SK-N-SH (cell line): ENCODE data around the gene EIF4E2. TPM values are rescaled to one million over a fixed set of nuclear protein-coding genes. Genes with fewer than 3 reads are reported as not detected.
A peak's percentile ranks its signal among the peaks of the same experiment; 100 is the strongest.

Experiments used
- CTCF ChIA-PET: fragments of 300-600, 350-600 bp; formaldehyde crosslinking; extraction: SDS; loops from one replicate; lab custom pipeline; 2021; lab: Yijun Ruan, JAX
- POLR2A ChIA-PET: fragments of 350-600 bp; sonication (Branson Sonifier 250); formaldehyde crosslinking; extraction: SDS; loops from one replicate; lab custom pipeline; 2020; ENCODE audit warnings: antibody characterized with exemption, inconsistent platforms; lab: Yijun Ruan, JAX
- DNase-seq: peaks from one replicate; pipeline ENCODE4 v3.0.0; 2012
- H2AFZ ChIP-seq: fragments of 200-600 bp; sonication (generic); 2 replicates; pipeline ENCODE4 v1.8.1; 2016; ENCODE audit warnings: antibody characterized with exemption, mild to moderate bottlenecking, low read depth
- H3F3A ChIP-seq: fragments of 200-600 bp; sonication (generic); replicated peaks from 2 replicates; pipeline ENCODE3; 2016; ENCODE audit warnings: antibody characterized with exemption, mild to moderate bottlenecking; ENCODE audit not compliant: insufficient read depth
- H3K27ac ChIP-seq, 2 experiments: fragments of 200-500 bp in 1 of 2; fragments of 200-600 bp in 1 of 2; sonication (Bioruptor generic) in 1 of 2; sonication (generic), shearing (Covaris generic) in 1 of 2; 2 replicates each; pipeline versions ENCODE4 v1.5.1 to v1.6.1; 2014 to 2016; ENCODE audit warnings: low read depth in 2 of 2, inconsistent platforms in 1 of 2, low read length in 1 of 2, mild to moderate bottlenecking in 1 of 2, mixed read lengths in 1 of 2
- H3K27me3 ChIP-seq: fragments of 200-600 bp; sonication (generic), shearing (Covaris generic); 2 replicates; pipeline ENCODE4 v1.6.1; 2016; ENCODE audit warnings: mixed run types; ENCODE audit not compliant: insufficient read depth
- H3K36me3 ChIP-seq, 2 experiments: fragments of 200-500 bp in 1 of 2; fragments of 200-600 bp in 1 of 2; sonication (Bioruptor generic) in 1 of 2; sonication (generic) in 1 of 2; replicated peaks in 1 of 2; 2 replicates each; pipeline versions ENCODE3 to v1.5.1; 2014 to 2016; ENCODE audit warnings: low read length in 1 of 2, mild to moderate bottlenecking in 1 of 2; ENCODE audit not compliant: insufficient read depth in 2 of 2, control insufficient read depth in 1 of 2
- H3K4me1 ChIP-seq, 2 experiments: fragments of 200-500 bp in 1 of 2; fragments of 200-600 bp in 1 of 2; sonication (Bioruptor generic) in 1 of 2; sonication (generic), shearing (Covaris generic) in 1 of 2; 2 replicates each; pipeline versions ENCODE4 v1.5.1 to v1.6.1; 2014 to 2016; ENCODE audit warnings: low read depth in 1 of 2, low read length in 1 of 2, mixed run types in 1 of 2; ENCODE audit not compliant: insufficient read depth in 2 of 2, control insufficient read depth in 1 of 2
- H3K4me2 ChIP-seq: fragments of 200-600 bp; sonication (generic), shearing (Covaris generic); 2 replicates; pipeline ENCODE4 v1.6.1; 2017; ENCODE audit warnings: mixed run types
- H3K4me3 ChIP-seq, 2 experiments: fragments of 200-500 bp in 1 of 2; fragments of 200-600 bp in 1 of 2; sonication (Bioruptor generic) in 1 of 2; sonication (generic), shearing (Covaris generic) in 1 of 2; 2 replicates each; pipeline versions ENCODE4 v1.5.1 to v1.8.1; 2014 to 2016; ENCODE audit warnings: low read depth in 2 of 2, inconsistent platforms in 1 of 2, low read length in 1 of 2, mild to moderate bottlenecking in 1 of 2, mixed read lengths in 1 of 2, moderate library complexity in 1 of 2
- H3K79me2 ChIP-seq: fragments of 200-600 bp; sonication (generic); 2 replicates; pipeline ENCODE4 v1.8.1; 2017; ENCODE audit warnings: mild to moderate bottlenecking; ENCODE audit not compliant: insufficient read depth
- H3K9ac ChIP-seq: fragments of 200-600 bp; sonication (generic); 2 replicates; pipeline ENCODE4 v1.6.1; 2017; ENCODE audit warnings: mixed run types
- H3K9me2 ChIP-seq: fragments of 200-600 bp; sonication (generic); 2 replicates; pipeline ENCODE4 v1.6.1; 2017; ENCODE audit warnings: mixed run types
- H3K9me3 ChIP-seq: fragments of 200-600 bp; sonication (generic); 2 replicates; pipeline ENCODE4 v1.6.1; 2017; ENCODE audit warnings: mixed run types, mild to moderate bottlenecking, moderate library complexity
- H4K20me1 ChIP-seq: fragments of 200-600 bp; sonication (generic); 2 replicates; pipeline ENCODE4 v1.6.1; 2017; ENCODE audit warnings: mild to moderate bottlenecking, mixed run types; ENCODE audit not compliant: insufficient read depth
- CHD2 ChIP-seq: fragments of 150-350 bp; IDR thresholded peaks from 2 replicates; pipeline ENCODE4 v1.6.1; 2018; ENCODE audit warnings: low read length; ENCODE audit not compliant: partially characterized antibody
- CTCF ChIP-seq: fragments of 200-600 bp; sonication (generic); IDR thresholded peaks from 2 replicates; pipeline ENCODE4 v1.6.1; 2017; ENCODE audit warnings: antibody characterized with exemption, mild to moderate bottlenecking, moderate library complexity
- ELF1 ChIP-seq: IDR thresholded peaks from 2 replicates; pipeline ENCODE4 v1.4.0; 2012
- FOXJ3 ChIP-seq: sonication (generic); formaldehyde crosslinking; IDR thresholded peaks from 2 replicates; pipeline ENCODE4 v1.5.1; 2020; ENCODE audit warnings: mild to moderate bottlenecking, missing genetic modification reagents
- FOXM1 ChIP-seq: IDR thresholded peaks from 2 replicates; pipeline ENCODE4 v1.4.0; 2012; ENCODE audit warnings: low read depth, mild to moderate bottlenecking
- GABPA ChIP-seq: IDR thresholded peaks from 2 replicates; pipeline ENCODE4 v1.4.0; 2012; ENCODE audit warnings: low read depth, mild to moderate bottlenecking
- IRF3 ChIP-seq: fragments of 150-350 bp; IDR thresholded peaks from 2 replicates; pipeline ENCODE4 v1.6.1; 2016; ENCODE audit warnings: mild to moderate bottlenecking, low read depth, low read length
- JUND ChIP-seq: IDR thresholded peaks from 2 replicates; pipeline ENCODE4 v1.4.0; 2012
- MAX ChIP-seq: IDR thresholded peaks from 2 replicates; pipeline ENCODE4 v1.4.0; 2012; ENCODE audit warnings: low read depth
- MXI1 ChIP-seq: IDR thresholded peaks from 2 replicates; pipeline ENCODE4 v1.6.1; 2012; ENCODE audit warnings: mild to moderate bottlenecking, low read depth, low read length, improper control_type of control experiment
- PBX3 ChIP-seq: IDR thresholded peaks from 2 replicates; pipeline ENCODE4; 2012
- RAD21 ChIP-seq: IDR thresholded peaks from 2 replicates; pipeline ENCODE4 v1.6.1; 2012; ENCODE audit warnings: mild to moderate bottlenecking, low read length
- RCOR1 ChIP-seq: fragments of 150-350 bp; IDR thresholded peaks from 2 replicates; pipeline ENCODE4 v1.6.1; 2017; ENCODE audit warnings: antibody characterized with exemption, low read length
- RXRA ChIP-seq: IDR thresholded peaks from 2 replicates; pipeline ENCODE4 v1.4.0; 2012; ENCODE audit warnings: low read depth, mild to moderate bottlenecking, borderline replicate concordance
- SIN3A ChIP-seq: IDR thresholded peaks from 2 replicates; pipeline ENCODE4 v1.6.1; 2012; ENCODE audit warnings: low read depth, mild to moderate bottlenecking, low read length, moderate library complexity, borderline replicate concordance
- SMC3 ChIP-seq: IDR thresholded peaks from 2 replicates; pipeline ENCODE4 v1.6.1; 2012; ENCODE audit warnings: low read depth, low read length, improper control_type of control experiment
- USF2 ChIP-seq: fragments of 150-350 bp; IDR thresholded peaks from 2 replicates; pipeline ENCODE4 v1.6.1; 2017; ENCODE audit warnings: antibody characterized with exemption, low read length, low read depth, borderline replicate concordance
- YY1 ChIP-seq: IDR thresholded peaks from 2 replicates; pipeline ENCODE4 v1.4.0; 2012; ENCODE audit warnings: low read depth, mild to moderate bottlenecking
- WGBS: methylation state at CpG from one replicate; pipeline ENCODE4 v1.1.6; 2017; ENCODE audit warnings: low lambda C conversion rate; 5-methylcytosine and 5-hydroxymethylcytosine counted together
- polyA plus RNA-seq, 3 experiments: library from polyadenylated mRNA; depleted of rRNA; stranded (reverse); fragments of >200 nt; gene quantifications; 2 replicates each; pipeline ENCODE4 v1.2.3, GENCODE V29; 2012

Gene EIF4E2
- polyA plus RNA-seq, 1 of the 3 experiments (the other 2 are of a cell fraction), result 29.1 TPM

GRCh38 chr2:232523682-232524597 is 26.5 kb upstream of the EIF4E2 start:
- Histone ChIP-seq H3K4me3 (peak overlapping the region in 1 of 2 experiments; percentile 40; a peak in 3 of 4 replicates), H3K9ac (no peak overlapping the region), H4K20me1 (no peaks in the 10 kb centered on the region), H3K4me2 (peak overlapping the region; percentile 76; the same call in 1 of the 2 replicates), H3K79me2 (no peaks in the 10 kb centered on the region), H2AFZ (no peak overlapping the region), H3K27me3 (peaks cover 29% of the 10 kb centered on the region), H3K4me1 (peaks cover 0 to 23% of the 10 kb centered on the region in 2 experiments; a peak in 1 of 4 replicates), H3K27ac (no peak overlapping the region), H3K9me2 (no peaks in the 10 kb centered on the region), H3F3A (no peaks in the 10 kb centered on the region), H3K9me3 (no peaks in the 10 kb centered on the region), H3K36me3 (no peaks in the 10 kb centered on the region)
- WGBS, result no CpG with 5 or more reads among the region's 75 CpGs
- POLR2A ChIA-PET, result interaction anchor here (1.5 kb wide), 1 partner anchor 26 kb away, joined by 4 read pairs; the partner anchor contains the start of genes EIF4E2 and TIGD1
- CTCF ChIA-PET, result interaction anchor here (0.7 to 9.7 kb wide), 28 partner anchors 8 to 641 kb away, joined by 3 to 196 read pairs (median 5); partner anchors contain the start of genes EIF4E2 and TIGD1
- TF ChIP-seq YY1 (no peak), CTCF (peak; percentile 36), PBX3 (no peak), SMC3 (no peak)
- DNase-seq, result peak; percentile 87

- no peak for DNase-seq
- ChIA-PET CTCF (interaction anchor here (0.8 to 9.7 kb wide), 11 partner anchors 9 to 598 kb away, joined by 3 to 196 read pairs (median 6); no protein-coding TSS in a partner anchor), POLR2A (interaction anchor here (1.5 kb wide), 1 partner anchor 26 kb away, joined by 4 read pairs; the partner anchor contains the start of genes EIF4E2 and TIGD1)
- H3K4me3 ChIP-seq, result no peak overlapping the region
- no peaks in the 10 kb centered on the region for H3K36me3 ChIP-seq
- no peak overlapping the region for H3K9ac ChIP-seq
- no peak overlapping the region for H2AFZ ChIP-seq
- no peaks in the 10 kb centered on the region for H4K20me1 ChIP-seq
- H3K4me1 ChIP-seq, result peaks cover 0 to 23% of the 10 kb centered on the region in 2 experiments; a peak in 1 of 4 replicates
- H3K27ac ChIP-seq, result no peak overlapping the region
- H3K27me3 ChIP-seq, result peaks cover 29% of the 10 kb centered on the region
- no peaks in the 10 kb centered on the region for H3F3A ChIP-seq
- no peak overlapping the region for H3K4me2 ChIP-seq
- TF ChIP-seq FOXM1 (no peak), FOXJ3 (CRISPR knock-in tag) (no peak), SMC3 (no peak), ELF1 (no peak), CTCF (no peak), RXRA (no peak), GABPA (no peak), RAD21 (no peak), JUND (no peak), MAX (no peak), IRF3 (no peak), CHD2 (no peak), USF2 (no peak), MXI1 (no peak), RCOR1 (no peak), SIN3A (no peak)
- TF ChIP-seq, all 33 proteins: peak for 0
- WGBS, result 68% methylated on average over 6 of the region's 6 CpGs
- no peaks in the 10 kb centered on the region for H3K9me2 ChIP-seq
- no peaks in the 10 kb centered on the region for H3K79me2 ChIP-seq
- H3K9me3 ChIP-seq, result no peaks in the 10 kb centered on the region
Measured at GRCh38 chr2:232524771-232525170, 25.7 kb upstream of the EIF4E2 start.
